ENCODE results near the gene ADGRG2.
"Not testable (repeated sequence)": the region's sequence is repeated elsewhere in the genome, so short reads cannot be mapped to it uniquely, and the experiment has no call there.

Gene ADGRG2

DNA sequence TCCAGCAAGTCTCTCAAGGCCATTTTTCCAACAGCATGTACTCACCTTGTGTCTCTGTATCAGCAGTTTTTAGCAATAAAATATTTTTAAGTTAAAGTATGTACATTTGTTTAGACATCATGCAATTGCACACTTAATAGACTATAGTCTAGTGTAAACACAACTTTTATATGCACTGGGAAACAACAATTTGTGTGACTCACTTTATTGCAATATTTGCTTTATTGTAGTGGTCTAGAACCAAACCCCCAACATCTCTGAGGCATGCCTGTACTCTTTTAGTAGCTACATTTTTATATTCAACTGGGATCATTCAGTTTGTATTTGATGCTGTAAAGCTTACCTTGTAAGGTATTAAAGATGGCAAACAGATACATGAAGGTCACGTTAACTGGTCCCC, 123.6 kb downstream of the ADGRG2 start:
- DNase-seq, result no peak

DNA sequence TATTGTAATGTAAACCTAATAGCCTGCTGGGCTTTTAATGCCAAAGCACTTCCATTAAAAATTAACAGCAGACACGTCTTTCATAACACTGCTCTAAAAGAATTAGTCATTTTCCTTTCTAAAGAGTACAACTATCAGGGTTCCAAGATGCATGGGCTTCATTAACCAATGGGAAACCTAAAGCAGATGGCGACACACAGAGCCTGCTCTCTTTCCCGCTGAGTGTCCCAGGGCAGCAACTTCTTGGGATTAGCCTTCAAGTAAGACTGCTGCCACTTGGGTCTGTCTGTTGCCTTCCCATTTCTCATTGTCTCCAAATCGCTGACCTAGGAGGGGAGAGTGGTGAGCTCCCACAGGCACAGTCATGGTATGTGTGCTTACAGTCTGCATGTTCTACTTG, 124.4 kb downstream of the ADGRG2 start:
- no peak for DNase-seq

DNA sequence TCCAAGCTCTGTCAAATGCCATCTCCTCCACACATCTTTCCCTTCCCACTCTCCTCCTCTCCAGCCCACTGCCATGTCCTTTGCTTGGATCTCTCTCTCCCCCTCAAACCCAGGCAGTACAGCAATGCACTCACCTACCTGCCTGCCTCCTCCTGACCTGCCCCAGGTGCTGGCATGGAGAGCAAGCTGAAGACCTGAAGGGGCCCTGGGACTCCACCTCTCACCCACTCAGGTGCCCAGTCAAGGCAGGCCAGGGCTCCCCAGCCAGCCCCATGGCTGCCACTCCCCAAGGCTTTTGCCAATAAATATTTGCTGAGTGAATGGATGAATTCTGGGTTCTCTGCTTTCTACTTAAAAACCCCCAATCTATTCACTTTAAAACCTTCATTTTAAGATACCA, 125.7 kb downstream of the ADGRG2 start:
- DNase-seq, result no peak

DNA sequence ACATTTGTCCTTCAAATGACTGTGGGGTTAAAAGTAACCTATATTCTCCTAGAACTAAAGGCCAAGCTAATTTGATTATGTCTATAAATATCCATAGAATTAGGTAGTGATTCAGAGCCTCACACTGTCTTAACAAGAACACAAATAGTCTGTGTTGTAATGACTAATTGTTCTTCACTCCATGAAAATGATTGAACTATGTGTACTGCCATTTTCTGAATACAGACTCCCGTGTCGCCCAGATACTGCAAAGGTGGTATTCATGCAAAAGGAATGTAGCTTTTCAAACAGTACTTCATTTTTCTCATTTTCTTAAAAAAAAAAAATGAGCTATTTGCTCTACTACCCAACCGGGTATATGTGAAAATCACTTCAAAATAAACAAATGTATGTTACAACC, 127.0 kb downstream of the ADGRG2 start:
- DNase-seq, result no peak

DNA sequence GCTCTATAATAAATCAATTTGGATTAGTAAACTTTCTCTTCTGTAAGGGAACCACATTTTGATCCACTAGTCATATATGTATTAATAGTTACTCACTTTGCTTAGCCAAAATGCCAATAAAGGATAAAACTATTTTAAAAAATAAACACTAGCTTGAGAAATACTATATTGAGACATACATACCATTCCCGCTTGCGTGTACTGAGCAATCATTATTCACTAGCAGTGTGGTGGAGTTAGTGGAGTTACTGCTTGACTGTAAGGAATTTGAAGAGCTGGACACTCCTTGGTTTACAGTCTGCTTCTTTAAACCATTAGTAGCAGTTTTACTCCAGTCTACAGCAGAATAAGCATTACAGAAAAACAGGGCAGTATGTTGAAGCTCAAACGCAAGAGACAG, 127.6 kb downstream of the ADGRG2 start:
- DNase-seq, result no peak

DNA sequence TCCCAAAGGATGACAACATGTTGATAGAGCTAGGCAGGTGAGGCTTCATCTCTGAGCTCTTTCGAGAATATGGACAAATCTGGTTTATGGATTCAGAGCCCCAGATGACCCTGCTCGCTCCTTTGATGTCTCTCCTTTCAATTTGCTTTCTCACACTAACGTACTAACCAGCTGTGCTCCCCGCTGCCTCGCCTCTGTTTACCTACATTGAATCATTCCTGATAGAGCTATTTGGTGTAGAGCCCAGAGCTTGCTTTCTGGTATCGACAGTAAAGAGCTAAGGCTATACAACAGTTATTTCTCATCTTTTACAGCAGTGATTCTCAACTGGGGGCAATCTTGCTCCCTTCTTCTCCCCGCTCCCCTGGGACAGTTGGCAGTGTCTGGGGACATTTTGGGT, 129.4 kb downstream of the ADGRG2 start:
- no peak for DNase-seq

DNA sequence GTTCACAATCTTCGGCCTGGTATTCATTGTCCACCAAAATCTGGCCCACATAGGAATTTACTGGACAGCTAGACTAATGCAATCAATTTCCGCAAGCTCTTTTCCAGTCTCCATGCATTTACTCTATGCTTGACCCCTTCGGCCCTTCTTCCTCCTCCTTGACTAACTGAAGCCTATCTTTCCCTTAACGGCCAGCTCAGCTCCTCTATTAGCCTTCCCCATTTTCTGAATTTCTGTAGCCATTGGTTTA, 137.2 kb downstream of the ADGRG2 start:
- no peak for DNase-seq

DNA sequence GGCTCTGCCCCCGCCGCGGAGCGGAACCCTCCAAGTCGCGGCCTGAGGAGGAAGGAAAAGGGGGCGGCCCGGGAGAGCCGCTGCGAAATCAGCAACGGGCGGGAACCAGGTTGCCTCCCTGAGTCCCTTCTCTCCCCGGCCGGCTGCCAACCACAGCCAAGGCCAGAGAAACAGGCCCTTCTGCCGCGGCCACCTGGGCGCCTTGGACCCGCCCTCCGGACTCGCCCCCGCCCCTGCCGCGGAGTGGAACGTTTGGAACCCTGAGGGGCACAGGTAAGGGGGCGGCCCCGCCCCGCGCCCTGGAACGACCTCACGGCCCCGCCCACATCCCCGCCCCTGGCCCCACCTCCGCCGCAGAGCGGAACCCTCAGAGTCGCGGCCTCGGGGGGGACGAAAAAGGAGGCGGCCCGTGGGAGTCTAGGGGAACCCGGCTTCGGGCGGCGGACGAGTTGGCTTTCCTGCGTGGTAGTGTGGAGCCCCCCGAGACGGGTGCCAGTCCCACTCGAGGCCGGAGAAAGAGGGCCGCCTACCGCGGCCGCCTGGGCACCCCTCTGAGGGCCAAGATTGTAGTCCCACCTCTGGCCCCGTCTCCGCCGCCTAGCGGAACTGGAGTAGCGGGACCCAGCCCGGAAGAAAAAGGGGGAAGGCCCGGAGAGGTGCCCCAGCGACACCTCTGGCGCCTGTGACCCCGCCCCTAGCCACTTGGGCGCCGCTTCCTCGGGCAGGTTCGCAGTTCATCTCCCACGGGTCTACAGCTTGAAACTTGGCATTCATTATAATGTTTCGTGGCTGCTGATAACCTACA, 137.7 kb downstream of the ADGRG2 start:
- DNase-seq, result peak; percentile 72 to 85 (median 81)

DNA sequence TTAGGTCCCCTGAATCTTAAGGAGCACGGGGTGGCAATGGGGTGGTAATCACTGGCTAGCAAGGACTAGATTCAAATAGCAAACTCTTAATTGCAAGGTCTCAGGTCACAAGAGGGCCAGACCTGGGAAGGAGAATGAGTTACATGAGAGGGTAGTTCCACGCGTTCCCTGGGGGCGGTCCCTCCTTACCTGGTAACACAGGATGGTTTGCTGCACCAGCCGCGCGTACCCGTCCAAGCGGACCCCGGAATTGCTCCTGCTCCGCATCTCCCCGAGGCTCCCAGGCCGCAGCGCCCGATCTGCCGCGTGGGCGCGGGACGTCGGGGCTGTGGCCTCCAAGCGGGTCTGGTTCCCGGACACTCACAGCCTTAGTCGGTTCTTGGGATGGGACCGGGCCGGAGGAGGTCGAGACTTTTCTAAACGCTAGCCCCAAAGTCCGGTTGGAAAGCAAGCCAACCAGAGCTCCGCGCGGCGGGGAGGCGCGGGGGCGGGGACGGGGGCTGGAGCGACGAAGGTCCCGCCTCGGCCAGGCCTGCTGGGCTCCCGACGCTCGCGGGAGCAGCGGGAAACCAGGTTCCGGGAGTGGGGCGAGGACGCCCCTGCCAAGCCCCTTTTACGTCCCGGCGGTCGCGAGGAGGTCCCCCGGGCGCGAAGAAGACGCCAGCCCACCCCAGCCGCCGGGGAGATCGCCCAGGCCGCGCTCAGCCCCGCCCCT, 138.4 kb downstream of the ADGRG2 start, which contains the start of gene PHKA2:
PHKA2 (minus strand) TSS at position 449 of the 715 bp plus-strand sequence; CDS start at position 267, 182 bp downstream.
- DNase-seq, result peak in 1 of 5 donors; percentile 17

DNA sequence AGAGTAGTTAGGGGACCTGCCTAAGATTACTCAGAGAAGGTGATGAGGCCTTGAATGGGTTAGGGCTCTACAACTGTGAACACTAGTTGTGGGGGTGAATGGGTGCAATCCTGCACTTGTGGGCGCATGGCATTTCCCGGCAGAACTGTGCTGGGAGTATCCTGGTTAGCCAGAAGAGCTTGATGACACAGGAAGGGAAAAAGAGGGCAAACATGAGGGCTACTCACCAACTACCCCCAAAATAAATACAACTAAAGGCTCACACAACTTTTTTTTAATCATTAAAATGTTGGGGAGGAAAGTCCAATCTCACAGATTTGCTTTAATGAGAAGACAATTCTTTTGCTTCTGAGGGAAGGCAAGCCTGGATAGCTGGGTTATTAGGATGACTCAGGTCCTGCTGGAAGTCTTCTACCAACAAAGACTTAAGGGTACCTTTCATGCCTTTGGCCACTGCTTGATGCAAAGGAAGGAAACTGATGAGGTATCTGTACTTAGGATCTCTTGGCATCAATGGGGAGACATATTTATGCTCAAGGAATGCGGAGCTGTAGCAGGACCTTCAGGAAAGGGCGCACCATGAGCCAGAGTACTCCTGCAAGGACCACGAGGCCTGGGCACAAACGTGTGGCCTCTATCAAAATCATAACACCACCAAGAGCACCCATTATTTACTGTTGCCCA, 141.0 kb downstream of the ADGRG2 start:
- DNase-seq, result no peak

DNA sequence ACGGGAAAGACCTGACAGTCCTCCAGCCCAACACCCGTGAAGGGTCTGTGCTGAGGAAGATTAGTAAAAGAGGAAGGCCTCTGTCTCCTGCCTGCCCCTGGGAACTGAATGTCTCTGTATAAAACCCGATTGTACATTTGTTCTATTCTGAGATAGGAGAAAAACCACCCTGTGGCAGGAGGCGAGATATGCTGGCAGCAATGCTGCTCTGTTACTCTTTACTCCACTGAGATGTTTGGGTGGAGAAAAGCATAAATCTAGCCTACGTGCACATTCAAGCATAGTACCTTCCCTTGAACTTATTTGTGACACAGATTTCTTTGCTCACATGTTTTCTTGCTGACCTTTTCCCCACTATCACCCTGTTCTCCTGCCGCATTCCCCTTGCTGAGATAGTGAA, 142.0 kb downstream of the ADGRG2 start:
- DNase-seq, result not testable (repeated sequence)

DNA sequence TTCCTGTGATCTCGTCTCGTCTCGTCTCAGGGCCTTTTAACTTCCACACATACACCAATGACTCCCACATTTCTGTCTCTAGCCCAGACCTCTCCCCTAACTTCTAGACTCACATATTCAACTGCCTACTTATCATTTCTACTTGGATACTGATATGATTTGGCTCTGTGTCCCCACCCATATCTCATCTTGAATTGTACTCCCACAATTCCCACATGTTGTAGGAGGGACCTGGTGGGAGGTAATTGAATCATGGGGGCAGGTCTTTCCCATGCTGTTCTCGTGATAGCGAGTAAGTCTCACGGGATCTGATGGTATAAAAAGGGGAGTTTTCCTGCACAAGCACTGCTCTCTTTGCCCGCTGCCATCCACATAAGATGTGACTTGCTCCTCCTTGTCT, 147.3 kb downstream of the ADGRG2 start:
- DNase-seq, result no peak

DNA sequence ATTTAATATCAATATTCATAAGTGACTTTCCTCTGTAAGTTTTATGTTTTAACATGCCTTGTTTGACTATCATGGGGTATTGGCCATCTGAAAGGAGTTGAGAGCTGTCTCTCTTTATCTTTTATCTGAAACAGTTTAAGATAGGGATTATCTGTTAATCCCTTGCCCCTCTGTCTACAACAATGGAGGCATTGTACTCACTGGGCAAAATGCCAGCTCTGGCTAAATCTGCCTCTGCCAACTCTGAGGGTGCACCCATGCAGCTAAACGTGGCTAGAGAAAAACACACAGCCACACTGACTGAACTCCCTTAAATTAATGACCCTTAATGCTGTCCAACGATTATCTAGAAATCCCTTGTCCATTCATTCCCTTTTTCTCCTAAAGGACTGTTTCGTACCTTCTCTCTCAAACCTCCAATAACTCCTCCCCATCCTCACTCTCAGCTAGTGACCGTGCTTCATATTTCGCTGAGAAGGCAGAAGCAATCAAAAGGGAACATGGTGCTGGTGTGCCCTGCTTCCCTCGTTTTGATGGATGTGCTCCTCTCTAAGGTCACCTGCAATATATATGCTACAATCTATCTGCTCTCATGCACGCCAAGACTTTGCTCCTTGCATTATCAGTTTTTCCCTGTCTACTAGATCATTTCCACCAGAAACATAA, 148.6 kb downstream of the ADGRG2 start:
- DNase-seq, result no peak

DNA sequence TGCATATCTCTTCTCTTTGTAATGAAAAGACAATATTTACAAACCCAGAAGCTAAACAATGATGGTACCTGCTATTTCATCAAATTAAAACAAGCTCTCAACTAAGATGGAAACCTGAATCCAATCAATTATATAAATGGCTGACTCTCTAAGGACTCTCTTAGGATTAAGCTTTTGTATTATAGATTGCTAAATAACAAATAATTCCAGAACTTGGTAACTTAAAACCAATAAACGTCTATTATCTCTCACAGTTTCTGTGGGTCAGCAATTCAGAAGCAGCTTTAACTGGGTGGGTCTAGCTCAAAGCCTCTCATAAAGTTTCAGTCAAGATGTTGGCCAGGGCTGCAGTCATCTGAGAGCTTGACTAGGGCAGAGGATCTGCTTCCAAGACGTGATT, 150.8 kb downstream of the ADGRG2 start:
- no peak for DNase-seq

DNA sequence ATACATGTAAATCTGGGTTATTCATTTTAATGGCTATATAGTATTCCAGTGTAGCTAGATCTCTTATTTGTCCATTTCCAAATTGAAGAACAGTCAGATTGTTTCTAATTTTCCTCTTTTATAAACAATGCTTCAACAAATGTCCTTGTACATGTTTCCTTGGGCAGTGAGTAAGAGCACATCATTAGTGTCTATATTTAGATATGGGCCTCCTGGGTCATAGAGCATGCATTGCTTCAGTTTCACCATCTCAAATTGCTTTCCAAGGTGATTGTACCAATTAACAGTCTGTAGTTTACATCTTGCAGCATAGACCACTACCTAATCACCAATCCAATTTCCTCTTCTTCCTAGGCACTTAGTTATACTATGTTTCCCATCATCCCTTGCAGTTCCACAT, 151.8 kb downstream of the ADGRG2 start:
- DNase-seq, result no peak

DNA sequence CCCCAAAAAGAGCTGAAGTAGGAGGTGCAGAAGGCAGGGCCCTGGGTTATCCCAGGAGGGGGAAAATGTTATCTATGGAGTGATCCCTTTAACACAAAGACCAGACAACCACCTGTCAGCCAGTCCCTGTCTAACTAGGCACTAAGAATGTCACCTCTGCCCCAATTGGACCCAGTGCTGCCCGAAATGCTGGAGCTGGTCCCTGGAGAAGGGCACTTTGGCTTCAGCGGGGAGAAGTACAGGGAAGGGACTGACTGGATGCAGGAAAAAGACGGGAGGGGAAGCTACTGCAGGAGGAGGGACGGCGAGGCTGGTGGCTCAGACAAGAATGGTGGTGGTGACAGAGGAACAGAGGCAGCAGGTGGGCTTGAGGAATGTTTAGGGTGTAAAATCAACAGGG, 155.6 kb downstream of the ADGRG2 start:
- DNase-seq, result no peak

DNA sequence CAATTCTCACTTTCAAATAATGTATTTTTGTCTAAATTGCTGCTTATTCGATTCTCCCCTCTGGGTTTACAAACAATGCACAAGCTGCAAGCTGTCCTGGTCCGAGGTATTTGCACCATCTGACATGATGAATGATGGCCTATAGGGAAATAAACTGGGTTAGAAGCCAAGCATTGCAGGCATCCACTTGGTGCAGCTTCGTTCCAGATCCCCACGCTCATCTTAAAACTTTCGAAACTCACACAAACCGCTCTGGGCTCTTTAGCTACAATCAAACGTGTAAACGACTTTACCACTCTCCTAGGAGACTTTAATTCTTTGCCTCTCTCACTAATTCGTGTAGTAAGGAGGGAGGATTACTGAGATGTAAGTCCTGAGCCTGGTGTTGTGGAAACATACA, 157.4 kb downstream of the ADGRG2 start:
- no peak for DNase-seq

DNA sequence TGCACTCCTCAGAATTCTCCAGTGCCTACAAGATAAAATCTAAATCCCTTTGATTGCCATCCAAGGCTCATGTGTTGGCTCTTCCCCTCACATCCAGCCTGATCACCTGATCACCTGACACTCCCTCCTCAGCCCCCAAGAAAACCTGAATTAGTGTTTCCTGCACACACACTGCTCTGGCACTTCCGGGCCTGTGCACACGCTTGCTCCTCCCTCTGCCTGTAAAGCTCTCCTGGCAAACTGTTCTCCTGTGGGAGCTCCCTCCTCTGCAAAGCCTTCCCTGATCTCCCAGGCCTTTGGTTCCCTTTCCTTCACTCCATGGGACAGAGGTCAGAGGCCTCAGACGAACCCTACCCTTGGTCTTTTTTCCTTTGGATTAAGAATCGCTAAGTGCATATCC, 158.2 kb downstream of the ADGRG2 start:
- no peak for DNase-seq

DNA sequence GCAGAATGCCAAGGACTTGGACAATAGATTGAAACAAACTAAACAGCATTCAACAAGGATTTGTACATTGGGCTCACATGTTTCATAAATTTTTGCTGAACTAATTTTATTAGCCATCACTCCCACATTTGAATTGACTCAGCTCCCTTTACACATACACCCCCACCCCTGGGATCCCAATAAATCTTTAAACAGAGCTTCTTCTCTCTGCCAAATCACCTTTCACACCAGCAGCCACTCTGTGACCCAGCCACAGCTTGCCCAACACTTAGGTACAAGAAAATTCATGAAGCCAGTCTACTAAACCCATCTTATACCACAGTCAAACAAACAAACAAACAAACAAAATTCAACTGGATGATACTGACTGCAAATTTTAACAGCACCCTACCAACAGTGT, 159.9 kb downstream of the ADGRG2 start:
- DNase-seq, result no peak

DNA sequence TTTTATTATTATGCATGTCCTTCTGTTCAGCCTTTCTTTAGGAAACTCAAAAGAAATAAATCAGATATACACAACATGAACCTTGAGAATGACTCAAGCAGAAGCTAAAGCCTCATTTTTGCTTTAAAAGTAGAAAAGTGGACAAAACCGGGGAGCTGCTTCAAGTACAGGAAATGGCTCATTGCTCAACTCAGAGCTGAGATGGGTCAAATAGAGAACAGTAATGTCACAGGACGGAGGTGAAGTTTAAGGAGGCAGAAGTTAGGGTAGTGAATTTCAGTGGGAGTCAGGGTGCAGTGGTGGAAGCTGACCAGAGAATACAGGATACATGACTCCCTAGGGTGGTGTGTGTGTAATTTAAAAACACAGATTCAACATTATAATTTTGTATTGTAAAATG, 160.6 kb downstream of the ADGRG2 start:
- peak in 1 of 5 donors; percentile 6 for DNase-seq

DNA sequence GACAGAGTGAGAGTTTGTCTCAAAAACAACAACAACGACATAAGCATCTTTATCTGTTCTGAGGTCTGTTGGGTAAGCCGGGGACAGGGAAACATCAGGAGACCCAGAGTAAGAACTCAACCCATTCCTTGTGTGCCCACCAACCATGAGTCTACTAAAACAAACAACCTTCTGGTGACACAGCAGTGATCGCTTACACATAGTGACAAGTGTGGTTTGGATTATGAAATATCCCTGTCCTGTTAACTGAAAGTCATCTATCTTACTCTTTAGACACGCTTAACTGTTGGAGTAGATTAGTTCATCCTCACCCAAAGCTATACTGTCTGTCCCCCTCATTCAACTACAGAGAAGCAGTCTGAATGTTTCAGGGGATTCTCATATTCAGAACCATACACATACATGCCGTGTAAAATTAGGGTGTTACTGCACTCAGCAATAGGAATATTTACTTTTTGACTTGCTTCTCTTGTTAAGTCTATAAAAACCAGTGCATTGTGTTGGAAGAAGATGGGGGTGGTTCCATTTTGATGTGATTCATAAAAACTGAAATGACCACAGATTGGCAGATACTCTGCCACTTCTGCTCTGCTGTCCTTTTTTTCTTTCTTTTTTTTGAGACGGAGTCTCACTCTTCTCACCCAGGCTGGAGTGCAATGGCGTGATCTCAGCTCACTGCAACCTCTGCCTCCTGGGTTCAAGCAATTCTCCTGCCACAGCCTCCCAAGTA, 165.8 kb downstream of the ADGRG2 start:
- no peak for DNase-seq

DNA sequence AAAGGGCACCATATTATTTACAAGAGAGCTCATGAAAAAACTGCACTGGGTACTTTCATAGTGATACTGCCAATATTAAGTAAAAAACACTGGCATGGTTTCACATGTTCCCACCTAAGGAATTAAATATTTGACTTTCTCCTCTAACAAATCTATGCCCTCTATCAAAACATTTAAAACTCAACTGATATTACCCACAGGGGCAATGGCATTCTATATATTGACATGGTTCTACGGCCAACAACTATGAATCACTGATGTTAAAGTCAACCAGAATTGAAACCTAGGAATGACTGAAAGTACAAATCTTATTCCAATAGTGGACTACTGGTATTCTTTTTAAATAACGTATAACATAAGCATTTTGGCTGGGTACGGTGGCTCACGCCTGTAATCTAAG, 166.6 kb downstream of the ADGRG2 start:
- no peak for DNase-seq

DNA sequence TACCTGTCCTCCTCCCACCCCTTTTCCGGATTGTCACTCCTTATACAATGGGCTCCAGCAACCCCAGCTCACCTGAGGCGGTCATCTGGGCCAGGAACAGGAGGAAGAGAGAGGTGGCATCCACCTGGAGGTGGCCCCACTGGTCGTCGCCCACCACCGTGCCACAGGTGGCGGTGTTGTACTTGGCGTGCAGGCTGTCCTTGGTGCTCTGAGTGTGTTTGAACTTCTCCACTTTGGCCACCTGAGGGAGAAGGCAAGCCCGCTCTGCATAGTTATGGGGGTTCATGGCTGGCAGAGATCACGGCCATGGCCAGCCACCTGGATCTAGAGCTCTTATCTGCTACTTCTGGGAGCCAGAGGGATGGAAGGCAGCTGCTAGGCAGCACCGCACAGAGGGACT, 171.2 kb downstream of the ADGRG2 start:
- DNase-seq, result no peak
